T-helper 17 cell (primary cell): ENCODE data around the gene COL4A1. TPM values are rescaled to one million over a fixed set of nuclear protein-coding genes. Genes with fewer than 3 reads are reported as not detected.

Source experiments
- ATAC-seq: fragments of 150-1000 bp; cut with Tn5 transposase; 2 replicates; pipeline ENCODE4 v1.10.0; 2021; ENCODE audit warnings: mild to moderate bottlenecking, moderate library complexity
- DNase-seq, 3 donors: peaks; one replicate each; pipeline versions ENCODE4 v3.0.0 to v3.0.0-alpha.2; 2020 to 2021
- H3K9me3 ChIP-seq: one replicate; pipeline ENCODE4 v1.7.0; 2013; ENCODE audit warnings: low read length, mild to moderate bottlenecking; ENCODE audit not compliant: control insufficient read depth, poor library complexity, severe bottlenecking
- H3K27ac Mint-ChIP-seq: one replicate; pipeline ENCODE4 v1.8.0; 2022; ENCODE audit warnings: mild to moderate bottlenecking, moderate library complexity, mixed read lengths
- H3K27me3 Mint-ChIP-seq: one replicate; pipeline ENCODE4 v1.8.0; 2022; ENCODE audit warnings: mixed read lengths
- H3K36me3 Mint-ChIP-seq: one replicate; pipeline ENCODE4 v1.8.0; 2022; ENCODE audit warnings: low read depth, mixed read lengths
- H3K4me1 Mint-ChIP-seq: one replicate; pipeline ENCODE4 v1.8.0; 2022; ENCODE audit warnings: mild to moderate bottlenecking, mixed read lengths
- H3K4me3 Mint-ChIP-seq: one replicate; pipeline ENCODE4 v1.8.0; 2022; ENCODE audit warnings: mild to moderate bottlenecking, moderate library complexity, mixed read lengths
- total RNA-seq, 4 donors: library from RNA in 2 of 4; stranded (reverse) in 2 of 4; gene quantifications; one replicate each; pipeline ENCODE4 v1.2.3 and lab custom pipeline; 2022 to 2026

COL4A1 gene
- total RNA-seq, 2 donors from 2014 or later: 0.37 TPM; not detected in 1

- H3K36me3 Mint-ChIP-seq: no peaks in the 10 kb centered on the region
- no peak overlapping the region for H3K27ac Mint-ChIP-seq
- H3K4me3 Mint-ChIP-seq: no peak overlapping the region
- no peaks in the 10 kb centered on the region for H3K4me1 Mint-ChIP-seq
- no peaks in the 10 kb centered on the region for H3K9me3 ChIP-seq
- DNase-seq (no peak), ATAC-seq (no peak)
- peaks cover 41% of the 10 kb centered on the region for H3K27me3 Mint-ChIP-seq
These were observed 22.0 kb downstream of the COL4A1 start for GRCh38 chr13:110284779-110285484.

GRCh38 chr13:110283736-110284517 lies 23.0 kb downstream of the COL4A1 start:
- no peak for ATAC-seq
- Mint-ChIP-seq H3K27me3 (peaks cover 51% of the 10 kb centered on the region), H3K4me1 (no peaks in the 10 kb centered on the region), H3K27ac (no peak overlapping the region), H3K36me3 (no peaks in the 10 kb centered on the region), H3K4me3 (no peak overlapping the region)
- no peaks in the 10 kb centered on the region for H3K9me3 ChIP-seq
- no peak for DNase-seq

GRCh38 chr13:110282316-110282841 lies 24.6 kb downstream of the COL4A1 start:
- peaks cover 61% of the 10 kb centered on the region for H3K27me3 Mint-ChIP-seq
- no peak for ATAC-seq
- no peaks in the 10 kb centered on the region for H3K4me1 Mint-ChIP-seq
- H3K9me3 ChIP-seq: no peaks in the 10 kb centered on the region
- H3K4me3 Mint-ChIP-seq: no peak overlapping the region
- no peak for DNase-seq
- H3K36me3 Mint-ChIP-seq: no peaks in the 10 kb centered on the region
- no peak overlapping the region for H3K27ac Mint-ChIP-seq

GRCh38 chr13:110281736-110282135 lies 25.2 kb downstream of the COL4A1 start:
- no peak for DNase-seq
- no peak for ATAC-seq
- Mint-ChIP-seq H3K4me1 (no peaks in the 10 kb centered on the region), H3K4me3 (no peak overlapping the region), H3K36me3 (no peaks in the 10 kb centered on the region), H3K27me3 (peaks cover 58% of the 10 kb centered on the region), H3K27ac (no peak overlapping the region)
- H3K9me3 ChIP-seq: no peaks in the 10 kb centered on the region

- no peaks in the 10 kb centered on the region for H3K4me1 Mint-ChIP-seq
- DNase-seq (no peak), ATAC-seq (no peak)
- no peak overlapping the region for H3K27ac Mint-ChIP-seq
- H3K9me3 ChIP-seq: no peaks in the 10 kb centered on the region
- no peak overlapping the region for H3K4me3 Mint-ChIP-seq
- H3K36me3 Mint-ChIP-seq: no peaks in the 10 kb centered on the region
- H3K27me3 Mint-ChIP-seq: peaks cover 55% of the 10 kb centered on the region
These were observed 25.8 kb downstream of the COL4A1 start for GRCh38 chr13:110280985-110281688.

GRCh38 chr13:110280231-110280813 lies 26.6 kb downstream of the COL4A1 start:
- Mint-ChIP-seq H3K27me3 (peaks cover 54% of the 10 kb centered on the region), H3K27ac (no peak overlapping the region), H3K4me3 (no peak overlapping the region), H3K4me1 (no peaks in the 10 kb centered on the region), H3K36me3 (no peaks in the 10 kb centered on the region)
- no peaks in the 10 kb centered on the region for H3K9me3 ChIP-seq
- no peak for ATAC-seq
- DNase-seq: no peak

GRCh38 chr13:110279684-110280083 lies 27.3 kb downstream of the COL4A1 start:
- Mint-ChIP-seq H3K4me1 (no peaks in the 10 kb centered on the region), H3K27ac (no peak overlapping the region), H3K27me3 (peaks cover 53% of the 10 kb centered on the region), H3K36me3 (no peaks in the 10 kb centered on the region), H3K4me3 (no peak overlapping the region)
- ATAC-seq (no peak), DNase-seq (no peak)
- no peaks in the 10 kb centered on the region for H3K9me3 ChIP-seq

- no peaks in the 10 kb centered on the region for H3K9me3 ChIP-seq
- no peak overlapping the region for H3K4me3 Mint-ChIP-seq
- no peak overlapping the region for H3K27ac Mint-ChIP-seq
- DNase-seq (no peak), ATAC-seq (no peak)
- no peaks in the 10 kb centered on the region for H3K4me1 Mint-ChIP-seq
- no peaks in the 10 kb centered on the region for H3K36me3 Mint-ChIP-seq
- peaks cover 50% of the 10 kb centered on the region for H3K27me3 Mint-ChIP-seq
These were observed 28.1 kb downstream of the COL4A1 start for GRCh38 chr13:110278859-110279258.

GRCh38 chr13:110277357-110277975 lies 29.5 kb downstream of the COL4A1 start:
- H3K9me3 ChIP-seq: no peaks in the 10 kb centered on the region
- Mint-ChIP-seq H3K27ac (no peak overlapping the region), H3K27me3 (peaks cover 61% of the 10 kb centered on the region), H3K36me3 (no peaks in the 10 kb centered on the region), H3K4me3 (no peak overlapping the region), H3K4me1 (no peaks in the 10 kb centered on the region)
- DNase-seq: no peak
- no peak for ATAC-seq

GRCh38 chr13:110276553-110276950 lies 30.4 kb downstream of the COL4A1 start:
- H3K9me3 ChIP-seq: no peaks in the 10 kb centered on the region
- ATAC-seq: no peak
- H3K36me3 Mint-ChIP-seq: no peaks in the 10 kb centered on the region
- no peak for DNase-seq
- H3K27me3 Mint-ChIP-seq: peaks cover 65% of the 10 kb centered on the region
- H3K27ac Mint-ChIP-seq: no peak overlapping the region
- no peaks in the 10 kb centered on the region for H3K4me1 Mint-ChIP-seq
- H3K4me3 Mint-ChIP-seq: no peak overlapping the region

- H3K27me3 Mint-ChIP-seq: peaks cover 67% of the 10 kb centered on the region
- ATAC-seq: no peak
- no peak for DNase-seq
- H3K4me3 Mint-ChIP-seq: no peak overlapping the region
- no peaks in the 10 kb centered on the region for H3K4me1 Mint-ChIP-seq
- no peak overlapping the region for H3K27ac Mint-ChIP-seq
- no peaks in the 10 kb centered on the region for H3K36me3 Mint-ChIP-seq
- H3K9me3 ChIP-seq: no peaks in the 10 kb centered on the region
These were observed 30.9 kb downstream of the COL4A1 start for GRCh38 chr13:110275931-110276552.

- H3K9me3 ChIP-seq: no peaks in the 10 kb centered on the region
- H3K27ac Mint-ChIP-seq: no peak overlapping the region
- no peak for DNase-seq
- H3K4me3 Mint-ChIP-seq: no peak overlapping the region
- H3K4me1 Mint-ChIP-seq: no peaks in the 10 kb centered on the region
- H3K27me3 Mint-ChIP-seq: peaks cover 68% of the 10 kb centered on the region
- no peaks in the 10 kb centered on the region for H3K36me3 Mint-ChIP-seq
- ATAC-seq: no peak
These were observed 32.3 kb downstream of the COL4A1 start for GRCh38 chr13:110274687-110275086.
